ENCODE results near the gene SNED1.
"Not testable (repeated sequence)": the region's sequence is repeated elsewhere in the genome, so short reads cannot be mapped to it uniquely, and the experiment has no call there.

SNED1 gene

DNA sequence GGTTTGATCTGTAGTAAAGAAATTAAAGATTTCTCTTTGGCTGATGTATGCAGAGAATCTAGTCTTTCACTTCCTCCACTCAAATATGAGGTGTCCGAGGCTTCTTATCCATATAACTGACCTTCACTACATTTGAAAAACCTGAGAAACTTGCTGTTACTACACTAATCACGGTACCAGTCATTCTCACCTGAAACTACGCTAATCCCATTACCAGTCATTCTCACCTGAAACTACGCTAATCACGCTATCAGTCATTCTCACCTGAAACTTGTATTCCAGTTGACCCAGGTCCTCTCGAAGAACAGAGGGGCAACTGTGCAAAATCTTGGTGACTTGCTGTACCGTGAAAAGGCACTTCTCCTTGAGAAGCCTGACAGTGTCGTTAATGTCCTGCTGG, 98.6 kb downstream of the SNED1 start:
- H3K27ac ChIP-seq (ENCODE audit: low read length): no peak overlapping the region

DNA sequence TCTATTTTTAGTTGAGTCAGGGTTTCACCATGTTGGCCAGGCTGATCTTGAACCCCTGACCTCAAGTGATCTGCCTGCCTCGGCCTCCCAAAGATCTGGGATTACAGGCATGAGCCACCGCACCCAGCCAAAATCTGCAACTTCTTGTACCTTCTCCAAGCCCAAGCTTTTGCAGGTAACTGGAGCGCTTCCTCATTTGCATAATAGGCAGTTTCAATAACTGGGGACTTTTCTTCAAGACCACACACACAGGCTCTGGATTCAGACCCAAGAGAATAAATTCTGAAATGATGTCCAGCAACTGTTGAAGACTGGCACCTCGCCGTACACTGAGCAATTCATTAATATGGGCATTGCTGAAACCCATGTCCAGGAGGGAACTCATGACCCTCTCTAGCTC, 100.8 kb downstream of the SNED1 start:
- Histone ChIP-seq H3K36me3 (ENCODE audit: control insufficient read depth, low read depth, low read length) (peaks cover 39% of the 10 kb centered on the region), H3K9me3 (ENCODE audit: control insufficient read depth, low read depth, low read length) (no peaks in the 10 kb centered on the region), H3K4me3 (ENCODE audit: low read length) (no peak overlapping the region), H3K9ac (ENCODE audit: low read length) (no peak overlapping the region), H3K27ac (ENCODE audit: low read length) (no peak overlapping the region), H3K27me3 (ENCODE audit: control insufficient read depth, insufficient read depth, low read length) (no peaks in the 10 kb centered on the region), H3K4me1 (ENCODE audit: control insufficient read depth, low read depth, low read length) (peaks cover 10% of the 10 kb centered on the region)

More for the DNA sequence above, 98.6 kb downstream of the SNED1 start:
- peaks cover 6% of the 10 kb centered on the region for H3K4me1 ChIP-seq (ENCODE audit: control insufficient read depth, low read depth, low read length)
- no peaks in the 10 kb centered on the region for H3K9me3 ChIP-seq (ENCODE audit: control insufficient read depth, low read depth, low read length)
- no peak overlapping the region for H3K9ac ChIP-seq (ENCODE audit: low read length)
- H3K36me3 ChIP-seq (ENCODE audit: control insufficient read depth, low read depth, low read length): peaks cover 44% of the 10 kb centered on the region
- H3K27me3 ChIP-seq (ENCODE audit: control insufficient read depth, insufficient read depth, low read length): no peaks in the 10 kb centered on the region
- no peak overlapping the region for H3K4me3 ChIP-seq (ENCODE audit: low read length)

DNA sequence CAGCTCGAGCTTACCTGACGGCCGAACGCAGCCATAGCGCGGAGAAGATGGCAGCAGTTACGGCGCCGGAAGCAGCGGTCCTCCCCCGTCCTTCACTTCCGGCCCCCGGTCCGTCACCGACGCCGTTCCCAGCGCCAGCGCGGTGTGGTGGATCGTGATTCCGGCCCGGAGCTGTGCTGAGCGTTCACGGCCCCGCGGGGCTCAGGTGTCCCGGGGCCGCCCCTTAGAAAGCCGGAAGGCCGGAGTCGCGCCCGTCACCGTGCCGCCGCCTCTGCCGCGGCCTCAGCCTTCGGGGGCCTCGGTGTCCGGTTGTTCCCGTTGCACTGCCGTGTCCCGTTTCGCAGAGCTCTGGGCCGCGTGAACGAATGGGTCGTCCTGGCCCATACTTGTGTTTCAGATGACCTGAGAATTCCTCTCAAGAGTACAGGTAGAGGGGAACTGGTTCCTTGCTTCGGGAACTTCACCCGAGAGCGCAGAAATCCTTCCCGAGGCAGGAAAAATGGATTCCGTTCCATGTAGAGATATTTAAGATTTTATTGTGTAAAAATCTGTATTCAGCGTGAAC, 103.9 kb downstream of the SNED1 start, which contains the start of gene MTERF4:
Gene MTERF4 (minus strand): TSS at position 49 of the 565 bp plus-strand sequence. CDS start 14 bp downstream, at position 35.
- Histone ChIP-seq H3K36me3 (ENCODE audit: control insufficient read depth, low read depth, low read length) (peaks cover 20% of the 10 kb centered on the region), H3K4me1 (ENCODE audit: control insufficient read depth, low read depth, low read length) (peaks cover 7% of the 10 kb centered on the region), H3K27me3 (ENCODE audit: control insufficient read depth, insufficient read depth, low read length) (no peaks in the 10 kb centered on the region), H3K9me3 (ENCODE audit: control insufficient read depth, low read depth, low read length) (no peaks in the 10 kb centered on the region), H3K9ac (ENCODE audit: low read length) (peak within 1 kb of the TSS; percentile 80), H3K4me3 (ENCODE audit: low read length) (peak within 1 kb of the TSS; percentile 73), H3K27ac (ENCODE audit: low read length) (peak within 1 kb of the TSS; percentile 46)

DNA sequence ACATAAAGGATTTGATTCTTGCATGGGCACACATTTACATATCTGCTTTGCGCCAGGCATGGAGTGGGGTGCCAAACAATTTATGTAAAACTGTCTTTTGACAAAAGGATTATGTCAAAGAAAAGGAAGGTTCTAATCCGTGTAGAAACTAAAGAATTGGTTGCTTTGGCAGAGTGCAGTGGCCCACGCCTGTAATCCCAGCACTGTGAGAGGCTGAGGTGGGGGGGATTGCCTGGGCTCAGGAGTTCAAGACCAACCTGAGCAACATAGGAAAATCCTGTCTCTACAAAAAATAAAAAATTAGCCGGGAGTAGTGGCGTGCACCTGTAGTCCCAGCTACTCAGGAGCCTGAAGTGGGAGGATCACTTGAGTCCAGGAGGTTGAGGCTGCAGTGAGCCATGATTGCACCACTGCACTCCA, 104.8 kb downstream of the SNED1 start:
- H3K9ac ChIP-seq (ENCODE audit: low read length): peak overlapping the region; percentile 80
- H3K9me3 ChIP-seq (ENCODE audit: control insufficient read depth, low read depth, low read length): no peaks in the 10 kb centered on the region
- peak overlapping the region; percentile 73 for H3K4me3 ChIP-seq (ENCODE audit: low read length)
- H3K27me3 ChIP-seq (ENCODE audit: control insufficient read depth, insufficient read depth, low read length): no peaks in the 10 kb centered on the region
- peaks cover 14% of the 10 kb centered on the region for H3K36me3 ChIP-seq (ENCODE audit: control insufficient read depth, low read depth, low read length)
- H3K4me1 ChIP-seq (ENCODE audit: control insufficient read depth, low read depth, low read length): peaks cover 7% of the 10 kb centered on the region
- H3K27ac ChIP-seq (ENCODE audit: low read length): no peak overlapping the region

DNA sequence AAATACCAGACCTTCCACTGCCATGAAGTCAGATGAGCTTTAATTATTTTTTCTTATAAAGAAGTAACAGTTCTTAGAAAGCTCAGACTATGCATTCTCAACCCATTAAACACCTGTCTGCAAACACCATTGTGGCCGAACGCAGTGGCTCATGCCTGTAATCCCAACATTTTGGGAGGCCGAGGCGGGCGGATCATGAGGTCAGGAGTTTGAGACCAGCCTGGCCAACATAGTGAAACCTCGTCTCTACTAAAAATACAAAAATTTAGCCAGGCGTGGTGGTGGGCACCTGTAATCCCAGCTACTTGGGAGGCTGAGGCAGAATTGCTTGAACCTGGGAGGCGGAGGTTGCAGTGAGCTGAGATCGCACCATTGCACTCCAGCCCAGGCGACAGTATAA, 106.2 kb downstream of the SNED1 start:
- not testable (repeated sequence) for H3K4me3 ChIP-seq (ENCODE audit: low read length); H3K27me3 ChIP-seq (ENCODE audit: control insufficient read depth, insufficient read depth, low read length); H3K36me3 ChIP-seq (ENCODE audit: control insufficient read depth, low read depth, low read length); H3K9ac ChIP-seq (ENCODE audit: low read length); H3K4me1 ChIP-seq (ENCODE audit: control insufficient read depth, low read depth, low read length); H3K27ac ChIP-seq (ENCODE audit: low read length); H3K9me3 ChIP-seq (ENCODE audit: control insufficient read depth, low read depth, low read length)

DNA sequence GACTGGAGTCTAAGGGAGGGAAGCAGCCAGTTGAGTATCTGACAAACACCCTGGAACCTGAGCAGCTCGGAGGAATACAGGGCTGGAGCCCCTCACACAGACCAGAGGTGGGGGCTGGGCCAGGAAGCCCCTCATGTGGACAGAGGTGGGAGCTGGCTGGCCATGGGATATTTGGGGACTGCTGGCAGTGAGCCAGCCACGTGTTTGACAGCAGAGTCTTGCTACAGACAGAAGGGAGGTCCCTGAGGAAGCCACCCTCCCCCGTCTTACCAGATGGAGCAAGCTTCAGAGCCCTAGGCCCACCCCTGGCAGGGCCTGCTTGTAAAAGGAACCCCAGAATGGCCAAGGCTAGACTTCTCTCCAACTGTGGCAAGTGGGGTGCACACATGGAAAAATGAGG, 107.2 kb downstream of the SNED1 start:
- Histone ChIP-seq H3K36me3 (ENCODE audit: control insufficient read depth, low read depth, low read length) (peaks cover 5% of the 10 kb centered on the region), H3K9ac (ENCODE audit: low read length) (no peak overlapping the region), H3K4me3 (ENCODE audit: low read length) (no peak overlapping the region), H3K9me3 (ENCODE audit: control insufficient read depth, low read depth, low read length) (no peaks in the 10 kb centered on the region), H3K4me1 (ENCODE audit: control insufficient read depth, low read depth, low read length) (peaks cover 7% of the 10 kb centered on the region), H3K27ac (ENCODE audit: low read length) (no peak overlapping the region), H3K27me3 (ENCODE audit: control insufficient read depth, insufficient read depth, low read length) (no peaks in the 10 kb centered on the region)

DNA sequence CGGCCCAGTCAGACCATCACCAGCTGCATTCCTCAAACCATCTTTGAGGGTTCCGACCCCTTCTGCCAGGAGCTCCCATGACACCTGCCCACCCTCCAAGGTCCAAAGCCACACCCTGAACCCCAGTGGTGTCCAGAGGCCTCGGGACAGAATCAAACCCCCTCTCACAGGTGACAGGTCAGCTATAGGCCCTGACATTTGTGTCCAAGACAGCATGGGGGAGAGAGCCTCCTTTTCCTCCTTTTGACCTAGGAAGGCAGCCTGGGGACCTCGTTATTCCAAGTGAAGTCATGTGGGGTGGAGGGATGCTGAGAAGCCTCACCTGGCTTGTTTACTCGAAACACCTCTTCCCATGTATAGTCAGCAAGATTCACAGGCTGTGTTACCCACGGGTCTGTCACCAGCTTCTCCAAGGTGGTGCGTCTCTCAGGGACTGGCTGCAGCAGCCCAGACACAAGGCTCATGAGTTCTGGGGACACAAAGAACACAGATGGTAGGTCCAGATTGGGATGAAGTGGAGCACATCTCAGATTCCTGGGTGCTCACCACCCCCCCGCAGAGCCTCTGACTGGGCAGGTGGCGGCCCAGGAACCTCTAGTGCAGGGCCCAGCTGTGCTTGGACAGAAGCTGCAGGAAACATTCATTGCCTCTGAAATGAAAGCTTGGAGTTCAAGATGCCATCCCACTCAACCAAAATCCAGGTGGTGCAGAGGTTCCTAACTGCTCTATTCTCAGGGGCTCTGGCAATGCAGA, 108.8 kb downstream of the SNED1 start:
- Histone ChIP-seq H3K27me3 (ENCODE audit: control insufficient read depth, insufficient read depth, low read length) (no peaks in the 10 kb centered on the region), H3K4me3 (ENCODE audit: low read length) (no peak overlapping the region), H3K9me3 (ENCODE audit: control insufficient read depth, low read depth, low read length) (no peaks in the 10 kb centered on the region), H3K36me3 (ENCODE audit: control insufficient read depth, low read depth, low read length) (peaks cover 7% of the 10 kb centered on the region), H3K27ac (ENCODE audit: low read length) (no peak overlapping the region), H3K9ac (ENCODE audit: low read length) (no peak overlapping the region), H3K4me1 (ENCODE audit: control insufficient read depth, low read depth, low read length) (peaks cover 7% of the 10 kb centered on the region)

DNA sequence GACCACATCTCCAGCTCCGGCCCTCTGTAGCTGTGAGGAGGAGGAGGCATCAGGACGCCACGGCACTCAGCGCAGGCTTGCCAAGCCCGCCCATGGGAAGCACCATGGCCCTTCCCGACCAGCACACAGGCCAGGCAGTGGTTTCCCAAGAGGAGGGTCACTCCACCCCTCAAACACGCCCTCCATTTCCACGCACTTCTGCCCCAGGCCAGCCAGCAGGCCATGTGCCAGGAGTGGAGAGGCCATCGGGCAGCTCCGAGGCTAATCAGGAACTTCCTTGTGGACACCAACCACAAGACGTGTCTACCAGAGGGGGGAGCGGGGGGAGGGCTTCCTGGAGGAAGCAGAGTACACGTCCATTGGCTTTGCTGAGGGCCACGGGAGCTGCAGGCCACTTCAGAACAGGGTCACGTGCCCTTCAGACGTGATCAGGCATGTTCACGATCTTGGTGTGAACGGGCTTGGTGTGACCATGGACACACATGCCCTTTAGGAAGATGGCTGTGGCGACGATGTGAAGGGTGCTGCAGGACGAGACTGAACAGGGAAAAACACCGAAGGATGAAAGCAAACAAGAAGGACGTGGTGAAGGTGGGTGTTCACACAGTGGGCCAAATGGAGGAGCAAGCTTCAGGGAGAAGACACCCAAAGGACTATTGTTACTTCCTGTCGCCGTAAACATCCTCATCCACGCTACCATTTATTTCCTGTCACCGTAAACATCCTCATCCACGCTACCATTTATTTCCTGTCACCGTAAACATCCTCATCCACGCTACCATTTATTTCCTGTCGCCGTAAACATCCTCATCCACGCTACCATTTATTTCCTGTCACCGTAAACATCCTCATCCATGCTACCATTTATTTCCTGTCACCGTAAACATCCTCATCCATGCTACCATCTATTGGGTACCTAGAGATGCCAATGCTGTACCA, 110.1 kb downstream of the SNED1 start:
- Histone ChIP-seq H3K27ac (ENCODE audit: low read length) (no peak overlapping the region), H3K27me3 (ENCODE audit: control insufficient read depth, insufficient read depth, low read length) (no peaks in the 10 kb centered on the region), H3K9me3 (ENCODE audit: control insufficient read depth, low read depth, low read length) (no peaks in the 10 kb centered on the region), H3K4me1 (ENCODE audit: control insufficient read depth, low read depth, low read length) (peaks cover under 1% of the 10 kb centered on the region), H3K36me3 (ENCODE audit: control insufficient read depth, low read depth, low read length) (peaks cover 11% of the 10 kb centered on the region), H3K9ac (ENCODE audit: low read length) (no peak overlapping the region), H3K4me3 (ENCODE audit: low read length) (no peak overlapping the region)

- no peak overlapping the region for H3K9ac ChIP-seq (ENCODE audit: low read length)
- H3K27me3 ChIP-seq (ENCODE audit: control insufficient read depth, insufficient read depth, low read length): no peaks in the 10 kb centered on the region
- H3K9me3 ChIP-seq (ENCODE audit: control insufficient read depth, low read depth, low read length): no peaks in the 10 kb centered on the region
- peaks cover 13% of the 10 kb centered on the region for H3K36me3 ChIP-seq (ENCODE audit: control insufficient read depth, low read depth, low read length)
- no peak overlapping the region for H3K27ac ChIP-seq (ENCODE audit: low read length)
- no peak overlapping the region for H3K4me3 ChIP-seq (ENCODE audit: low read length)
- no peaks in the 10 kb centered on the region for H3K4me1 ChIP-seq (ENCODE audit: control insufficient read depth, low read depth, low read length)
These were observed 111.0 kb downstream of the SNED1 start for GRCh38 chr2:241109210-241110088.

- Histone ChIP-seq H3K4me3 (ENCODE audit: low read length) (no peak overlapping the region), H3K4me1 (ENCODE audit: control insufficient read depth, low read depth, low read length) (no peaks in the 10 kb centered on the region), H3K9ac (ENCODE audit: low read length) (no peak overlapping the region), H3K36me3 (ENCODE audit: control insufficient read depth, low read depth, low read length) (peaks cover 20% of the 10 kb centered on the region), H3K27me3 (ENCODE audit: control insufficient read depth, insufficient read depth, low read length) (no peaks in the 10 kb centered on the region), H3K9me3 (ENCODE audit: control insufficient read depth, low read depth, low read length) (no peaks in the 10 kb centered on the region), H3K27ac (ENCODE audit: low read length) (no peak overlapping the region)
These were observed 111.7 kb downstream of the SNED1 start for GRCh38 chr2:241110089-241110606.

Data from iPS-18a (cell line).